BJ (cell line): ENCODE data around the gene HRAS. TPM values are rescaled to one million over a fixed set of nuclear protein-coding genes. Genes with fewer than 3 reads are reported as not detected.
"Not testable (repeated sequence)": the region's sequence is repeated elsewhere in the genome, so short reads cannot be mapped to it uniquely, and the experiment has no call there.

ENCODE experiments used
- CTCF ChIA-PET: fragments of 350-600 bp; formaldehyde crosslinking; extraction: SDS; loops from one replicate; lab custom pipeline; 2021; ENCODE audit warnings: antibody characterized with exemption, inconsistent platforms; lab: Yijun Ruan, JAX
- POLR2A ChIA-PET: fragments of 300-600 bp; sonication (Branson Sonifier 250); formaldehyde crosslinking; extraction: SDS; loops from one replicate; lab custom pipeline; 2021; ENCODE audit warnings: antibody characterized with exemption; lab: Charles Lee
- DNase-seq: peaks from one replicate; pipeline ENCODE4 v3.0.0-alpha.2; 2011; ENCODE audit warnings: low read depth
- H3K27me3 ChIP-seq: 2 replicates; pipeline ENCODE4 v1.6.0; 2011; ENCODE audit warnings: low read length; ENCODE audit not compliant: control insufficient read depth, insufficient read depth
- H3K36me3 ChIP-seq: 2 replicates; pipeline ENCODE4 v1.5.1; 2011; ENCODE audit warnings: low read length; ENCODE audit not compliant: control insufficient read depth, insufficient read depth
- H3K4me3 ChIP-seq: 2 replicates; pipeline ENCODE4 v1.5.1; 2011; ENCODE audit warnings: low read depth, mild to moderate bottlenecking, control low read depth, low read length
- CTCF ChIP-seq: IDR thresholded peaks from 2 replicates; pipeline ENCODE4 v1.5.1; 2011; ENCODE audit warnings: low read depth, mild to moderate bottlenecking, control low read depth, inconsistent platforms, low read length, moderate library complexity; ENCODE audit not compliant: insufficient read depth
- polyA plus RNA-seq: library from polyadenylated mRNA; depleted of rRNA; stranded (reverse); fragments of >200 nt; gene quantifications from 2 replicates; pipeline ENCODE4 v1.2.3, GENCODE V29; 2011

Gene HRAS
- polyA plus RNA-seq, 1 experiment: 90.4 TPM

- no peak for DNase-seq
- ChIA-PET CTCF (interaction anchor here (1.6 to 1.9 kb wide), 2 partner anchors 9 to 14 kb away, joined by 4 to 5 read pairs; no protein-coding TSS in a partner anchor), POLR2A (no interaction called here)
- H3K4me3 ChIP-seq: no peak overlapping the region
- H3K27me3 ChIP-seq: no peaks in the 10 kb centered on the region
- no peaks in the 10 kb centered on the region for H3K36me3 ChIP-seq
- no peak for TF ChIP-seq CTCF
These were observed 14.8 kb downstream of the HRAS start for GRCh38 chr11:520428-521176.

GRCh38 chr11:518463-519202 lies 16.7 kb downstream of the HRAS start:
- peak; percentile 94 for DNase-seq
- H3K4me3 ChIP-seq: peak overlapping the region; percentile 35
- TF ChIP-seq CTCF: peak; percentile 56
- H3K36me3 ChIP-seq: peaks cover 1% of the 10 kb centered on the region; the same call in 1 of the 2 replicates
- ChIA-PET CTCF (interaction anchor here (0.5 to 1.8 kb wide), 30 partner anchors 10 to 268 kb away, joined by 3 to 19 read pairs (median 3); partner anchors contain the start of gene RNH1), POLR2A (no interaction called here)
- no peaks in the 10 kb centered on the region for H3K27me3 ChIP-seq

- CTCF ChIA-PET, H3K4me3 ChIP-seq, POLR2A ChIA-PET: not testable (repeated sequence)
These were observed 18.3 kb downstream of the HRAS start for GRCh38 chr11:516918-517685.

DNA sequence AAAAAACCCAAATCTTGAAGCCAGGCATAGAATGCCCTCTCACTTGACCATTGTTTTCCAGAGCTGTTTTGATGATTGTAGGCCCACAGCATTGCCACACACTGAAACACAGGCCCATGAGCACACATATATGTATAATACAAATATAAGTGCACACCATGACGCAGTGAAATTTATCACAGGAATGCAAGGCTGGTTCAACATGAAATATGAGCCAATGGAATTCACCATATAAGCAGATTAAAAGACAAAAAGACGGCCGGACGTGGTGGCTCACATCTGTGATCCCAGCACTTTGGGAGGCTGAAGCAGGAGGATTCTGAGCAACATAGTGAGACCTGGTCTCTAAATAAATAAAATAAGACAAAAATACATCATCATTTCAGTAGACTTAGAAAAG lies 19.0 kb downstream of the HRAS start:
- H3K4me3 ChIP-seq: no peak overlapping the region
- ChIA-PET CTCF (no interaction called here), POLR2A (no interaction called here)
- no peak for TF ChIP-seq CTCF
- no peaks in the 10 kb centered on the region for H3K27me3 ChIP-seq
- peaks cover 4% of the 10 kb centered on the region for H3K36me3 ChIP-seq
- no peak for DNase-seq

More at GRCh38 chr11:516918-517685, 18.3 kb downstream of the HRAS start:
- H3K27me3 ChIP-seq, H3K36me3 ChIP-seq, DNase-seq: not testable (repeated sequence)

GRCh38 chr11:515131-515530 lies 20.2 kb downstream of the HRAS start:
- no peaks in the 10 kb centered on the region for H3K27me3 ChIP-seq
- CTCF ChIA-PET: no interaction called here
- POLR2A ChIA-PET: no interaction called here
- H3K36me3 ChIP-seq: peaks cover 4% of the 10 kb centered on the region
- DNase-seq: no peak
- H3K4me3 ChIP-seq: no peak overlapping the region
- TF ChIP-seq CTCF: no peak
